Measurements from ENCODE around the gene COL5A1.
"Not testable (repeated sequence)": the region's sequence is repeated elsewhere in the genome, so short reads cannot be mapped to it uniquely, and the experiment has no call there.

Gene COL5A1

DNA sequence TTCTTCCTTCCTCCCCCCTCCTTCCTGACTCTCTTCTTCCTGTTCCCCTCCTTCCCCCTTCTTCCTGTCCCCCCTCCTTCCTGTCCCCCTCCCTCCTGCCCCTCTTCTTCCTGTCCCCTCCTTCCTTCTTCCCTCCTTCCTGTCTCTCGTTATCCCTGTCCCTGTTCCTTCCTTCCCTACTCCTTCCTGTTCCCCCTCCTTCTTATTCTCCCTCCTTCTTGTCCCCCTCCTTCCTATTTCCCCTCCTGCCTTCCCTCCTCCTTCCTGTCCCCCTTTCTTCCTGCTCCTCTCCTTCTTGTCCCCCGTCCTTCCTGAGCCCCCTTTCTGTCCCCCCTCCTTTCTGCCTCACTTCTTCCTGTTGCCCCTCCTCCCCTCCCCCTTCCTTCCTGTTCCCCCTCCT, 70.6 kb downstream of the COL5A1 start:
- DNase-seq = no peak

DNA sequence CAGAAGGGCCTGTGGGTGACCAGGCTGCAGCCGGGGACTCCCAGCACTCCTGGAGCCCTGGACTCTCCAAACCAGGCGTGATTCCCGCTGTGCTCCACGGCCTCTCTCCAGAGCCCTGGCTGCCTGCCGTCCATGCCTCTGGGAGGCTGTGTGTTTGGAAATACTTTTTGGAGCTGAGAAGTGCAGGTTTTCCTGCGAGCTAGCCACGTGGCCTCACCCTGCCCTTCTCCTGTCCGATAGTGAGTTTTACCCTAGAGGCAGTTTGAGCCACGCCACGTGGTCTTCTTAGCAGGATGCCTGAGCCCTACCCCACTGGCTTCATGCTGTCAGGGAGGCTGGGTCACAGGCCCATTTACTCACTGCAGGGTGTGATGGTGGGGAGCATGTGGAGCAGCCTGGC, 71.3 kb downstream of the COL5A1 start:
- no peak for DNase-seq

DNA sequence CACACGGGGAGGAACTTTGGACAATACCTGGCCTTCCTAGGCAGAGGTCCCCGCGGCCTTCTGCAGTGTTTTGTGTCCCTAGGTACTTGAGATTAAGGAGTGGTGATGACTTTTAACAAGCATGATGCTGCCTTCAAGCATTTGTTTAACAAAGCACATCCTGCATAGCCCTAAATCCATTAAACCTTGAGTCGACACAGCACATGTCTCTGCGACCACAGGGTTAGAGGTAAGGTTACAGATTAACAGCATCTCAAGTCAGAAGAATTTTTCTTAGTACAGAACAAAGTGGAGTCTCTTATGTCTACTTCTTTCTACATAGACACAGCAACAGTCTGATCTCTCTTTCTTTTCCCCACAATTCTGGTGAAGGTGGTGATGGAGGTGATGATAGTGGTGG, 73.9 kb downstream of the COL5A1 start:
- not testable (repeated sequence) for DNase-seq

DNA sequence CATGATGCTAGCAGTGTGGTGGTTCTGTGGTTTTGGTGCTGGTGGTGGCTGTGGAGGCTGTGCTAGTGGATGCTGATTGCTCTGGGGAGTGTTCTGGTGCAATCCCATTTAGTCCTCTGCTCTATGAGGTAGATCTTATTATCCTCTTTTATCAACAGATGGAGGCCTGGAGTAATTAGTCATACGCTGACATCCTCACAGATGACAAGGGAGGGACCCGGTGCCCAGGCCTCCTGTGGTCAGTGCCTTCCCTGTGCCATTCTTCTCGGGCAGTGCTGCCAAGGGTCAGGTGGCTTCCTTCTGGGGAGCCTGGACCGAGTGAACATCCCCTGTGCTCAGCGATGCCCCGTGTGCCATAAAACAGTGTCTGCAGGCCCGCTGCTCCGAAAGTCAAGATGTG, 74.5 kb downstream of the COL5A1 start:
- DNase-seq = no peak

DNA sequence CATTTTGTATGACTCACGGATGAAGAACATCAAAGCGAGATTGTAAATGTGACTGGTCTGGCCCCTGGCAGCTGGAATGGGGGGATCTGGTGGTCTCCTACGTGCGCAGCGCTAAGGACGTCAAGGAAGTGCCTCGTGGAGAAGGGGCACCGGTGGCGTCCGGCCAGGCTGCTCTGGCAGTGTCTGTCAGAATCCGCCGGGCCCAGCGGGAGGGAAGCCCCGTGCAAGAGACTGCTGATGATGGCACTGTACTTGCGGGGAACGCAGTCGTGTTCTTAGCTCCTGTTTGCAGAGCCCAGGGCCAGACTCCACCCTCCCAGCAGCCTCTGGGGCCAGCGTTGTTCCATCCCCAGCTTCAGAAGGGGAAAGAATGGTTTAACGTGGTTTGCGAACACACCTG, 75.5 kb downstream of the COL5A1 start:
- DNase-seq = no peak

DNA sequence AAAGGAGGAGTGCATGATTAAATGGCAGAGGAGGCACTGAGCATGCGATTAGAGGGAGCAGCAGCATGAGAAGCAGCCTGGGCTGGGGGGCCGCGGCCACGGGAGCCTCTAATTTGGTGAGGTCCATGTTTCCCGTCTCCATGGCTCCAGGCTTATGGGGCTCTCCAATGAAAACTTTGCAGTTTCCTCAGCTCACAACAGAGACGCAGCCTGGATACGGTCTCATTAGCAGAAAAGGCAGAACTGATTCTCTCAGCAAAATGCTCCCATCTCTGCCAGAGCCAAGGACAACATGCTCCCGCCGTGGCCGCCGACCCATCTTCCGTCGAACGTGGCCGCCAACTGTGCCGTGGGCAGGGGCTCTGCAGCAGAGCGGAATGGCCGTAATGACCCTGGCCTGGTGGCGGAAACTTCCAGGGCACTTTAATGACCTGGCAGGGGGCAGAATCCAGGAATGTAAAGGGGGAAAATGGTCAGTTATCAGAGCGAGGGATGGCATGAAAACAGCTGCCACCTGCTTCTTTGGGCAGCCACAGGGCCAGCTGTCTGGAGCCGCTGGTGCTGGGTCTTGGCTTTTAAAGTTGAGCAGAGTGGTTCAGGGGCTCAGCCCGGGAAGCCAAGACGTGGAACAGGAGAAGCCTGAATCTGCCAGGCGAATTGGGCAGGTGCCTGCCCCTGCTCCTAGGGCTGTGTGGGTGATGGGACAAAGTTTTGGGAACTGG, 76.5 kb downstream of the COL5A1 start:
- no peak for DNase-seq

DNA sequence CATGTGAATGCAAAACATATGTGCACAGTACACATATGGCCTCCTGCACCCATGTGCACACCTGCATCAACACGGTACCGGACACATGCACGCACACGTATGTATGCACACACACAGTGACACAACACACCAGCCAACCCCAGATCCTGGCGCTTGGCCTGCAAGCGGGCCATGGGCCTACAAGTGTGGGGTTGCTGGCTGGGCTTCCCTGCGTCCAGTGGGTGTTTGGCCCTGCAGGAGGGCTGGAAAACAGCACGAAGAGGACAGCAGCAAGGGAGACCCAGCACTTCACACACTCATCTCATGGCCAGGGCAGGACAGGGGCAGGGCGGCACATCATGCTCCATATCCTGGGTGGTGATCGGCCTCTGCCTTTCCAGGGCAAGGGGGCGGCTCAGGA, 77.7 kb downstream of the COL5A1 start:
- DNase-seq = no peak

DNA sequence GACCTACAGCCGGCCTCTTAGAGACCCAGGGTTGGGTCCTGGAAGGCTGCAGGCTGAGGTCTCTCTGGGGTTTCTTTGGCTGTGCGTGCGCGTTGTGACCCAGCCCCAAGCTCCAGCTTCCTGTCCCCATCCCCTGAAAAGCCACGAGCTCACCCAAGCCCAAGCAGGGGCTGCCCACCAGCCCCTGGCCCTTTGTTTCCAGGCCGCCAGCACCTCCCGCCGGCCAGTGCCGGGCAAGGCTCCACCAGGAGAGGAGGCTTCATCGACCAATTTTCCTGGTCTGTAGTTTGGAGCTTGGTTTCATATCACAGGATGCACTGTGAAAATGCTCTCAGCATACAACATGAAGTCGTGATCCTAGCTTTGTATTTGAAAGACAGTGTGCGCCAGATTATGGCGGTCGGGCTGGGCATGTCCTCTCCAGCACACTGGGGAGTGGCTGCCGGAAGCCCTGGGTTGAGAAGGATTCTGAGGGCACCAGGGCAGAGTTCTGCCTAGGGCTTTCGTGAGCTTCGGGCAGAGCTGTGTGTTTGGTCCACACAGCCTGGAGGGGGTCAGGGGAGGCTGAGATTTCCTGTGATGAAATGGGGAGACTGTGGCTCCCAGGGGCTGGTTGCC, 78.6 kb downstream of the COL5A1 start:
- no peak for DNase-seq

DNA sequence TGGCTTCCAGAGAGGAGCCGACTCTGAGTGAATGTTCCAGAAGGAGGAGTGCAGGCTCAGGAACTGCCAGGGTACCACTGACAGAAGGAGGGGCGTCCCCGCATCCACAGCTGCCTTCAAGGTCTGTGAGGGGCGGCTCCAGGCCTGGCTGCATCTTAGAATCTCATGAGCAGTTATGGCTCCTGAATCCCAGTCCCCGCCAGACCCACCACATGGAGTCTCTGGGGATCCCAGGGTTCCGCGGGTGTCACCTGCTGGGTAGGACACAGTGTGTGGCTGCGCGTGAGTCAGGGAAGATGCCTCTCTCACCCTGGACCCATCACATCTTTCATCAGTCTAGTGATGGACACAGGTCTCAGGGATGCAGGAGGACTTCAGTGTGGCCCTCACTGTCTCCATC, 79.2 kb downstream of the COL5A1 start:
- DNase-seq = no peak

DNA sequence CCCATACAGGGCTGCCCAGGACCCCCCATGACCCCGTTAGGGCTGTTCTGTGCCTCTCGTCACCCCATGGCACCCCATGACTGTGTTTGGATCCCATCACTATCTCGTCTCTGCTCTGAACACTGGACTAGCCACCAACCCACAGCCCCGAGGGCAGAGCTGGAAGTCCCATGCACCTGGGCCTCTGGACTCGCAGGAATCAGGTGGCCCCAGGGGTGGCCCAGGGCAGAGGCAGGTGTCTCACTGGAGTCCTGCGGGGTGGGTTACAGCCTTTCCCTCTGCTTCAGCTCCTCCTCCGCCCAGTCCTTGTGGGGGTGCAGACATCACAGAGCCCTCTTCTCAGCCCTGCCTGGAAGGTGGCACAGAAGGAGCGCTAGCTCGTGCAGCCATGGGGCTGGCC, 79.7 kb downstream of the COL5A1 start:
- DNase-seq = no peak

DNA sequence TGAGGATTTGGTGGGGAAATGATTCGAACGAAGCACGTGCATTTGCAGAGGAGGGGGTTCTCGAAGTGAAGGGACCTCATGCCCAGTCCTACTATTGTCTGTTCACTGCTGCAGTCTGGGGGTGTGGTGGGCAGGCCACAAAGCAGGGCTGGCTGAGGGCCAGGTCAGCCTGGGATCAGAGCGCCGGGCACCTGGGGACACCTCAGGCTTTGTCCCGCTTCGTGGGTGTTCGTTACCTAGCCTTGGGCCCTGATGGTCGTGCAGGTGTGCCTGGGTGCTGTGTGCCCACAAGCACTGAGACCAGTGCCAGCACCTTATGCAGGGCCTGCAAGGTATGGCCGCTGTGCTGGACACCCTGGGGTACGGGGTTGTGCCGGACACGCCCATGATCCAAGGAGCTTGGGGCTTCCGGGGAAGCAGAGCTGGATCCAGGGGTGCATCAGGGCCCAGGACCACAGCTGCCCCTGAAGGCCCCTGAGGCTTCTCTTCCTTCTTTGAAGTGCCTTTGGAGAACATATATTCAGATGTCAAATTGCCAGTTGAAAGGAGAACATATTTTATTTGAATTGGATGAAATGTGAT, 80.6 kb downstream of the COL5A1 start:
- DNase-seq = no peak

DNA sequence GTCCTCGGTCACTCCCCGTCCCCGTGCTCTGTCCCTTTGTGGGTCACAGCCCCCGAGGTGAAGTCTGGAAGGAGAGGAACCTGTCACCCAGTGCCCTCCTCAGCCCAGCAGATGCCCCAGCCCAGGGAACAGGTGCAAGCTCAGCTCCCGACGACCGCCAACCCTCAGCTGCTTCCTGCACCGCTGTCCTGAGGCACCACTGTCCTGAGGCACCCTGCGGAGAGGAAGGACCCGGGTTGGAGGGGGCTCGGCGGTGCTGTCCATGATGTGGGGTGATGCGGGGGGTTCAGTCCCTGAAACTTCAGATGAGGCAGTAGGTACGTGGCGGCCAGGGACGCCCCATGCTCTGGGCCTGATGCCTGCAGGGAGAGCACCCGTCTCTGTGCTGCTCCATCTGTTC, 81.4 kb downstream of the COL5A1 start:
- no peak for DNase-seq

DNA sequence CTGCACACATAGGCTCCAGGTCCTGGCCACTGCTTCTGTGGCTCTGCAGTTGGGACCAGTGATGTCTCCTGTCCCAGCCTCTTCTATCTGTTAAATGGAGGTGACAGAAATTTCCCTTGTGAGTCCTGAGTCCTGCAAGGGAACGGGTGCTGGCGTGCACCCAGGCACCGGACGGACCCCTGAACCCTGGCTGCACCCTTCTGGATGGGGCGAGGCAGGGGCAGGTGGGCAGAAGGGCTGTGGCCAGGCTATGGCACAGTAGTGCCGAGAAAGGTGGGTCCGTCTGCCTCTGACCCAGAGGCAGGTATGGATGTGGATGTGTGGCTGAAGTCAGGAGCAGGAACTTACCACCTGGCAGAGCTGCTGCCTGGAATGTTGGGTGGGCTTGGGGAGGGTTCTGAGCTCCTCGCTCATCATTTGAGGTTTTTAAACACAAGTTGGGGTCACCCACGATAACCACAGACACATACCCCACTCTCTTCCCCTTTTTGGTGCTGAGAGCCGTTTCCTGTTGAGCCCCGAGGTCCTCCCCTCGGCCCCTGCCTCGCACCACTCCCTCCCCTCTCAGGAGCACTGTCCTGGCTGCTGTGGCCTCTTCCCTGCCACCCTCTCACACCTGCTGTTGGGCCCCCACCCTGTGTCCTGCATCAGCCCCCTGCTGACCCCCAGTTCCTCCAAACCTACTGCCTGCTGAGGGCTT, 82.0 kb downstream of the COL5A1 start:
- DNase-seq = no peak

DNA sequence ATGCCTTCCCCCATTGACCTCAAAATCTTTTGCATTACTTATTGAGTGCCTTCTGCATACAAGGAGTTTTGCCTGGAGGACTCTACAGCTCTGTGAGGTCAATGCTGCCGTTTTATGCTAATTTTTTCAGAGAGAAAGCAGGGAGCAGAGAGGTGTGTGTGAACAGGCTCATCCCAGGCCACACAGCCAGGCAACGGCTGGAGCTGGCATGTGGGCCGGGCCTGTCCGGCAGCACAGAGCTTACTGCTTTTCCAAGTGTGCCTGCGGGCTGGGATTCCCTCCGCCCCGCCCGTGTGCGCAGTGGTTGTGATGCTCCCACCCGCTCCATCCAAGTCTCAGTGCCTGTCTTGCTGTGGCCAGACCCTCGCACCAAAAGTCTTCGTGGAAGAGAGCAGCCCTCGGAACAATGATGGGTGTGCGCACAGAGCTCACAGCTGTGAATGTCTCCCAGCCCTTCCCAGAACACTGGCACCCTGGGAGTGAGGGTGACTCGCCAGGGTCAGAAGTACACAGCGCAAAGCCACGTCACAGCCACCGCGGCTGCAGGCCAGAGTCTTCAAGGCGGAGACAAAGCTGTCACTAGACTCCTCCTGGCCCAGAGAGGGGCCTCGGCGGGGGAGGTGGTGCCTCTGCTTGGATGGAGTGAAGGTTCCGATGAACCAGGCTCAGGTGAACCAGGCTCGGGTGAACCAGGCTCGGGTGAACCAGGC, 82.8 kb downstream of the COL5A1 start:
- no peak for DNase-seq

DNA sequence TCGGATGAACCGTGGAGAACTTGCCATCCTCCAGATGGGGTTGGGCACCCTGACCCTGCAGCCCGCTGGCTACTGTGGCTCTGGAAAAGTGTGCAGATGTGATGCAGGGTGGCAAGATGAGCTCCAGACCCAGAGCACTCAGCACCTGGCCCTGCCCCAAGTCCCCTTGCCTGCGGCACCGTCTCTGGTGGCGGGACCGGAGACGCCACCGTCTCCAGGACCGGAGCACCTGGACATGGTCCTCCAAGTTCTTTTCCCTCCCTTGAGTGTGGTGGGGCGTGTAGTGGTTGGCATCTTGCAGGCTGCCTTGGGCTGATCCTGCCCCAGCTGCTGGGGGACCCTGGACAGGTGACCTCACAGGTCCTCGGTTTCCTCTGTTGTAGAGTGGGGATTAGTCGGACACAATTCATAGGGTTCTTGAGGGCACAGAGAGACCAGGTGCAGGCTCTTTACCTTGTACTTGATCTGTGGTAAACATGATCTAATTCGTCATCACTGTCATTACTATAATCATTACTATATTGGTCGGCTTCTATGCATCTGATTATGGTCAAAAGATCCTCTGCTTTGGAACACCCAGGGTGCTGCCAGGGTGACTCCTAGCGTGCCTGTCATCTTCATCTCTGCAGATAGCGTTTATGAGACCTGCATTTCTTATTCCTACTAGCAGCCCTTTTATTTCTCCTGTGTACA, 83.5 kb downstream of the COL5A1 start:
- no peak for DNase-seq

DNA sequence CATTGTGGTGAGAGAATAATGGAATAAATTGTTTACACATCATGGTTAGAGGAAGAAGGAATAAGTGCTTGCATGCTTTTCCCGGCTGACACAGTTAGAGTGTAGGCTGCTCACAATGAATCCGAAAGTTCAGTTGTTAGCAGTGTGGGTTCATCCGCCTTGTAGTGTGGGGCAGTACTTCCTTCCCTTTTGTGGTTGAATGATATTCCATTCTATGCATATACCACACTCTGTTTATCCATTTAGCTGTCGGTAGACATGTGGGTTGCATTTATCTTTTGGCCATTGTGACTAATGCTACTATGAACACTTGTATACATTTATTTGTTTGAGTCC, 84.0 kb downstream of the COL5A1 start:
- no peak for DNase-seq

DNA sequence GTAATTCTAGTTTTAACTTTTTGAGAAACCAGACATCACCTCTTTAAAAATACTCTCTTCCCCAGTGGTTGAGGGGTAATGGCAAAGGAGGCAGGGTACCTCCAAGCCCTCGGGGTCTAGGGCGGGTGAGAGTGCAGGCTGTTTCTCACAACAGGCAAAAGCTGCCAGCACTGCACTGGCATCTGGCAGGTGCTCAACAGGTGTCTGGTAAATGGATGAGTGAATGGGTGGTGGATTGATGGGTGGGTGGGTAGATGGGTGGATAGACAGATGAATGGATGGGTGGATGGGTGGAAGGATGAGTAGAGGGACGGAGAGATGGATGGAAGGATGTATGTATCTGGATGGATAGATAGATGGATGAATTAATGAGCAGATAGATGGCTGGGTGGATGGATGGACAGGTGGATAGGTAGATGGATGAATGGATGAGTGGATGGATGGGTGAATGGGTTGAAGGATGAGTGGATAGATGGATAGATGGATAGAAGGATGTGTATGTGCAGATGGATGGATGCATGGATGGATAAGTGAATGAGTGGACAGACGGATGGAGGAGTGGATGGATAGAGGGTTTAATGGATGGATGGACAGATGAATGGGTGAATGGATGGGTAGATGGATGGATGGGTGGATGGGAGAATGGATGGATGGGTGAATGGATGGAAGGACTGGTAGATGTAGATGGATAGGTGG, 84.6 kb downstream of the COL5A1 start:
- DNase-seq = no peak

DNA sequence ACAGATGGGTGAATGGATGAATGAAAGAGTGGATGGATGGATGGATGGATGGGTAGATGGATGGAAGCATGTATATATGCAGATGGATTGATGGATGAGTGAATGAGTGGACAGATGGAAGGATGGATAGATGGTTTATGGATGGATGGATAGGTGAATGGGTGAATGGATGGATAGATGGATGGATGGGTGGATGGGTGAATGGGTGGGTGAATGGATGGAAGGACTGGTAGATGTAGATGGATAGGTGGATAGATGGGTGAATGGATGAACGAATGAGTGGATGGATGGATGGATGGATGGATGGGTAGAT, 85.1 kb downstream of the COL5A1 start:
- no peak for DNase-seq

DNA sequence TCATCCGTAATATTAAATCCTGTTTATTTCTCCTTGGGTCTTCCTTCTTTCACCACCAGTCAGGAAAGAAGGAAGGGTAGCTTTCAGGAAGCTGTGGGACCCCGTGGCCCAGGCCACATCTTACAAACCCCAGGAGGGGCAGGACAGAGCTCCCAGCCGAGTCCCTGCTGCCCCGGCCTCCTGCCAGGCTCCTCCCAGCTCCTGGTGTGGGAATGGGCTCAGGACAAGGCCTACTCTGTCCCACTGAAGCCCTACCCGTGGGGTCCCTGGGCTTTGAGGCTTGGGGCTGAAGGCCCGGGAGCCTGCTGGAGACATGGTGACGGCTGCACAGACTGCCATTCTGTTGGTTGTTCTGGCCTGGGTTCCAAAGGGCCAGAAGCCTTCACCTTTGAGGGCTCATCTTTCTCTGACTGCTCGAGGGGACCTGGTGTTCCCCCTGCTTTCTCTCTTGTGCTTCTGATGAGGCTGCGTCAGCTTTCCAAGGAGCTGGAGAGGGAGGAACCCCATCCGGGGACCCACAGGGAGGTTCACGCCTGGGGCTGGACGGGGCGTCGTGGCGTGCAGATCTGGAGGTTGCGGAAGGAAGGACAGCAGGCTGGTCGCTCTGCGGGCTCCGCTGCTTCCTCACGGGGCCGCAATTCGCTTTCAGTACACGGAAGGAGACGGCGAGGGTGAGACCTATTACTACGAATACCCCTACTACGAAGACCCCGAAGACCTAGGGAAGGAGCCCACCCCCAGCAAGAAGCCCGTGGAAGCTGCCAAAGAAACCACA, 86.6 kb downstream of the COL5A1 start:
- DNase-seq = no peak

DNA sequence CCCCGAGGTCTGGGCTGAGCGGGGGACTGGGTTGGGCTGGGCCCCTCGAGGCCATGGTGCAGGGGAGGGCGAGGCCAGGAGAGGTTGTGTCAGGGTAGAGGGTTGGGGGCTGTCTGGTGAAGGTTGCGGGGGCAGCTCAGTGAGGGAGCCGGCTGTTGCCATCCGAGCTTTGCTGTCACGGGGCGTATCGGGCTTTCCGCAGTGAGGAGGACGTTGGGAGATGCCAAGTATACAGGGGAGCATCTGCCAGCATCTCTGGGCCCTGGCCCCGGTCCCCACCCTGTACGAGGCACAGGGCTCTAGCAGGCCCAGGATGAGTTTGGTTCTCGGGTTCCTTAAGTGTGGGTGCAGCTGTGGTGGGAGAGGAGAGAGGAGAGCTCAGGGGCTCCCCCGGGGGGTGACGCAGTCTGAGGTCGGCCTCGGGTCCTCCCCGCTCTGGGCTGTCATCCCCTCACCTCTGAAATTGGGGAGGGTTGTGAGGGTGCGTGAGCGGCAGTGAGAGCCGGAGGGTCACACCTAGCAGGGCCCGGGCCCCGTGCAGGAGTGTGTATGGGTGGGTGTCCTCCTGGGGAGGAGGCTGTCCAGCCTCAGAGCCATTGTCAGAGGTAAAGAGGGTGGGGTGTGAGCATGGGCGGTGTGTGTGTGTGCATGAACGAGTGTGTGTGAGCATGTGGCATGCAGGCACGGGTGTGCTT, 87.3 kb downstream of the COL5A1 start:
- no peak for DNase-seq
